Spleen (tissue), 11 donors: ENCODE results near the gene KCNIP2. TPM values are rescaled to one million over a fixed set of nuclear protein-coding genes. Genes with fewer than 3 reads are reported as not detected.

Experiments
- DNase-seq: peaks from one replicate; pipeline ENCODE4 v3.0.0-alpha.2; 2020
- H3K27ac ChIP-seq, 8 donors: fragments of 200-600 bp; sonication (generic) in 7 of 8; 1 replicate in 4 of 8; 2 replicates in 4 of 8; pipeline versions ENCODE4 v1.5.0 to v1.8.0; 2016 to 2021; ENCODE audit warnings: inconsistent platforms in 4 of 8, mild to moderate bottlenecking in 4 of 8, moderate library complexity in 1 of 8
- H3K27me3 ChIP-seq, 7 donors: fragments of 200-600 bp; sonication (generic) in 6 of 7; replicated peaks in 1 of 7; 1 replicate in 4 of 7; 2 replicates in 3 of 7; pipeline versions ENCODE4 v1.5.0 to v1.8.0; 2016 to 2021; ENCODE audit warnings: inconsistent platforms in 3 of 7, mild to moderate bottlenecking in 1 of 7
- H3K36me3 ChIP-seq, 6 donors: fragments of 200-600 bp; sonication (generic) in 5 of 6; 1 replicate in 4 of 6; 2 replicates in 2 of 6; pipeline versions ENCODE4 v1.5.0 to v1.8.0; 2016 to 2021; ENCODE audit warnings: inconsistent platforms in 2 of 6
- H3K4me1 ChIP-seq, 6 donors: fragments of 200-600 bp; sonication (generic) in 5 of 6; 1 replicate in 3 of 6; 2 replicates in 3 of 6; pipeline versions ENCODE4 v1.5.0 to v1.8.0; 2016 to 2021; ENCODE audit warnings: inconsistent platforms in 3 of 6
- H3K4me3 ChIP-seq, 8 donors: fragments of 200-600 bp; sonication (generic) in 7 of 8; 1 replicate in 4 of 8; 2 replicates in 4 of 8; pipeline versions ENCODE4 v1.5.0 to v1.8.0; 2016 to 2021; ENCODE audit warnings: inconsistent platforms in 4 of 8, mild to moderate bottlenecking in 4 of 8, moderate library complexity in 2 of 8
- H3K9me3 ChIP-seq, 8 donors: fragments of 200-600 bp; sonication (generic) in 7 of 8; 1 replicate in 4 of 8; 2 replicates in 4 of 8; pipeline versions ENCODE4 v1.5.0 to v1.8.0; 2016 to 2021; ENCODE audit warnings: inconsistent platforms in 4 of 8
- POLR2A ChIP-seq, 3 donors: fragments of 450-650 bp; IDR thresholded peaks; one replicate each; pipeline ENCODE4 v1.5.1; 2017; ENCODE audit warnings: antibody characterized with exemption in 3 of 3, mild to moderate bottlenecking in 1 of 3
- POLR2AphosphoS5 ChIP-seq, 3 donors: sonication (generic); formaldehyde crosslinking; IDR thresholded peaks; one replicate each; pipeline ENCODE4 v1.5.1; 2017; ENCODE audit warnings: antibody characterized with exemption in 3 of 3
- WGBS, 5 donors: extraction: QIAGEN DNeasy Blood & Tissue Kit in 3 of 5; methylation state at CpG; one replicate each; pipeline versions ENCODE4 v1.1.5 to v1.1.7; 2013 to 2018; 5-methylcytosine and 5-hydroxymethylcytosine counted together
- intact Hi-C: fragments of 100-400 bp; cut with DNase I; formaldehyde crosslinking; loops from one replicate; pipeline ENCODE4 v1.15.0; 2023; ENCODE audit warnings: low total_unique reads
- polyA plus RNA-seq, 3 donors: library from polyadenylated mRNA; stranded (reverse); fragments of 200-250 nt; gene quantifications; one replicate each; pipeline ENCODE4 v1.2.1, GENCODE V29; 2013
- total RNA-seq, 7 donors: library from RNA; depleted of rRNA in 3 of 7; stranded (reverse); fragments of >200 nt in 3 of 7; fragmentation: NEBNext Ultra II Directional in 4 of 7; extraction: Animal tissue kit (Norgen Biotek cat#: 25700) in 4 of 7; gene quantifications; one replicate each; pipeline versions ENCODE4 v1.1.0 to v1.2.1, GENCODE V29; 2016 to 2021
- TF ChIP-seq, protein P1 (sequence below), 11 experiments: fragments of 200-600 bp in 7 of 11; fragments of 450-650 bp in 4 of 11; sonication (generic) in 4 of 11; IDR thresholded peaks in 8 of 11; conservative IDR thresholded peaks in 3 of 11; 1 replicate in 7 of 11; 2 replicates in 4 of 11; pipeline versions ENCODE4 v1.4.0 to v1.8.0; 2016 to 2021; ENCODE audit warnings: antibody characterized with exemption in 11 of 11, inconsistent platforms in 4 of 11, mild to moderate bottlenecking in 1 of 11
- donor health status: healthy with polysubstance abuse.
- donor health status: DM: no; HTN: no; CAD: no; lungs with moderate emphysema.
- donor health status: DM: no; HTN: no; CAD: no.
- donor health status: Bipolar disorder and iron deficiency.
- donor health status: healthy.
- donor health status: DM: no; HTN: no; CAD: no.
- donor health status: DM: yes; HTN: yes; CAD: no.

Gene KCNIP2
- total and polyA plus RNA-seq, 10 donors = 1.00 to 8.6 (median 5.2) TPM

DNA sequence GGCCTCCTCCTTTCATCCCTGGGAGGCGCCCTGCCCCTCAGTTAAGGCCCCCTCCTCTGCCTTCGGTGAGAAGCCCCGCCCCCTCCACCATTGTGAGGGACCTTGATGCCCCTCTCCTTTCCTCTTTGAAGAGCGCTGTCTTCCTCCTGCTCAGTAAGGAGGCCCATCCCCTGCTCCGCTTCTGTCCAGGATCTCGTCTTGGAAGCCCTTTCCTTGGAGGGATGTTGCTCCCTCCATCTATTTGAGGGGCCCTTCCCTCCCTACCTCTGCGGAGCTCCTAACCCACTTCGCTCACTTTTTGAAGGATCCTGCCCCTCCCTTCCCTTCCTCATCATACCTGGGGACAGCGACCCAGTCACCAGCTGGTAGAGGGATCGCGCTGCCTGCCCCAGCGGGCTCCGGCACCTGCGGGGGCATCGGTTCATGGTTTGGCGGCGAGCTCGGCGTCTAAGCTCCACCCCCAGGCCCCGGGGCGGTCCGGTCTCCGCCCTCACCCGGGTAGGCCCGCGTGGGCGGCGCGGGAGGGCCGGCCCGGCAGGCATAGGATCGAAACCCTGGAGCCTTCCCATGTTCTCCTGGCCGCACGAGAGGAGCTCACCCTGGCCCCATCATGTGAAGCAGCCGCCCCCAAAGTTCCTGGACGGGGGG, 4.1 kb downstream of the KCNIP2 start:
- H3K4me3 ChIP-seq = peak overlapping the region in 7 of 8 donors; percentile 31 to 71 (median 47)
- peaks cover 30 to 100% (median 68%) of the 10 kb centered on the region in 6 donors for H3K4me1 ChIP-seq
- H3K27me3 ChIP-seq = peaks cover 0 to 7% (median 0%) of the 10 kb centered on the region in 7 donors
- no peaks in the 10 kb centered on the region for H3K36me3 ChIP-seq
- H3K27ac ChIP-seq = peak overlapping the region in 1 of 8 donors; percentile 21
- H3K9me3 ChIP-seq = no peaks in the 10 kb centered on the region
- peak; percentile 93 for DNase-seq
- intact Hi-C loops = loop anchor here (5.0 kb wide), 2 partner anchors 173 to 233 kb away; no protein-coding TSS in a partner anchor
- 11 to 32% (median 13%) methylated on average over 15 to 36 of the region's 36 CpGs for WGBS, 5 donors
- TF ChIP-seq POLR2A (IDR thresholded peaks at IDR 0.05) = no peak
- TF ChIP-seq, protein P1, sequence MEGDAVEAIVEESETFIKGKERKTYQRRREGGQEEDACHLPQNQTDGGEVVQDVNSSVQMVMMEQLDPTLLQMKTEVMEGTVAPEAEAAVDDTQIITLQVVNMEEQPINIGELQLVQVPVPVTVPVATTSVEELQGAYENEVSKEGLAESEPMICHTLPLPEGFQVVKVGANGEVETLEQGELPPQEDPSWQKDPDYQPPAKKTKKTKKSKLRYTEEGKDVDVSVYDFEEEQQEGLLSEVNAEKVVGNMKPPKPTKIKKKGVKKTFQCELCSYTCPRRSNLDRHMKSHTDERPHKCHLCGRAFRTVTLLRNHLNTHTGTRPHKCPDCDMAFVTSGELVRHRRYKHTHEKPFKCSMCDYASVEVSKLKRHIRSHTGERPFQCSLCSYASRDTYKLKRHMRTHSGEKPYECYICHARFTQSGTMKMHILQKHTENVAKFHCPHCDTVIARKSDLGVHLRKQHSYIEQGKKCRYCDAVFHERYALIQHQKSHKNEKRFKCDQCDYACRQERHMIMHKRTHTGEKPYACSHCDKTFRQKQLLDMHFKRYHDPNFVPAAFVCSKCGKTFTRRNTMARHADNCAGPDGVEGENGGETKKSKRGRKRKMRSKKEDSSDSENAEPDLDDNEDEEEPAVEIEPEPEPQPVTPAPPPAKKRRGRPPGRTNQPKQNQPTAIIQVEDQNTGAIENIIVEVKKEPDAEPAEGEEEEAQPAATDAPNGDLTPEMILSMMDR (IDR thresholded peaks at IDR 0.05 in 8 of 11, conservative IDR thresholded peaks at IDR 0.05 in 3 of 11) = no peak
- TF ChIP-seq POLR2AphosphoS5 (IDR thresholded peaks at IDR 0.05) = peak in 2 of 3 donors; percentile 42 to 59

DNA sequence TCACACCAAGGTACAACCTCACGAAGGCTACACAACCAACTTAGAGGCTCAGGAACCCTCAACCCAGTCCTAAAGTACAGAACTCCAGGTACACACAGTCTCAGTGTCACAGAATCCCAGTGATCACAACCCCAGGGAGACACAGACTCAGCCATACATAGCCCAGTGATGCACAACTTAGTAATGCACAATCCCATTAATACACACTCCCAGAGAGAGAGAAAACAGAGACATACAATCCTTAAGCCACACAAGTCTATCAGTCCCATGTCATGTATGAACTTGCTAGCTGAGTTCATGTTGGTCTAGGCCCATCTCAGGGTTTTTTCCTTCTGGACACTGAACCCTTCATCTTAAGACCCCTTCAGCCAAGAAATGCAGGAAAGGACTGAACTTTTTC, 4.6 kb downstream of the KCNIP2 start:
- Histone ChIP-seq H3K4me1 (peaks cover 30 to 100% (median 70%) of the 10 kb centered on the region in 6 donors), H3K27ac (no peak overlapping the region), H3K27me3 (peaks cover 0 to 7% (median 0%) of the 10 kb centered on the region in 7 donors), H3K4me3 (peak overlapping the region in 1 of 8 donors; percentile 71), H3K9me3 (no peaks in the 10 kb centered on the region), H3K36me3 (no peaks in the 10 kb centered on the region)
- intact Hi-C loops = no loop called here
- DNase-seq = no peak
- WGBS, 5 donors = 67 to 100% (median 93%) methylated on average over 1 of the region's 1 CpG
- no peak for TF ChIP-seq POLR2A (IDR thresholded peaks at IDR 0.05)
- no peak for TF ChIP-seq POLR2AphosphoS5 (IDR thresholded peaks at IDR 0.05)
- TF ChIP-seq, protein P1 (IDR thresholded peaks at IDR 0.05 in 8 of 11, conservative IDR thresholded peaks at IDR 0.05 in 3 of 11) = no peak

DNA sequence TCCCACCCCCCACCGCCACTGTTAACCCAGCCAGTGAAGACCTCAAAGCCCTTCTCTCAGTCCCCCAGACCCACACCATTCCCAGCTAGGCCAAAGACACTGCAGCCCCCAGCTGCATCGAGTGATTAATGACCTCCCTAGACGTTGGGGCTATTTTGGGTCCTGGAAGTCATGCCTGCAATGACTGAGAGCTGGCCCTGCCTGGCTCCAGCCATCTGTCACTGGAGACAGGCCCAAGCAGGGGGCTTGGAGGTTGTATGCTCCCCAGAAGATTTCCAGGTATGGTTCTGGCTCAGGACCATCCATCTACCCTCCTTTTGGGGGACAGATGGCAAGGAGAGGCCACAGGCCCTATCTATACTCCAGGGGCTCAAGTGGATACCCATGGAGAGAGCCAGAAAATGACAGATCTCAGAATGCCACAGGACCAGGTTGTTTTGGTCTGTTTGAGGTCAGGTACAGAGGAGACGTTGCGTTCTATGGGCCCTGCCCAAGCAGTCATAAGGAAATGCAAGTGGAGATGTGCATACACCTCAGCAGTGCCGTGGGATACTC, 5.1 kb downstream of the KCNIP2 start:
- Histone ChIP-seq H3K4me3 (no peak overlapping the region), H3K27me3 (peaks cover 0 to 7% (median 0%) of the 10 kb centered on the region in 7 donors), H3K27ac (no peak overlapping the region), H3K9me3 (no peaks in the 10 kb centered on the region), H3K4me1 (peaks cover 31 to 100% (median 68%) of the 10 kb centered on the region in 6 donors), H3K36me3 (no peaks in the 10 kb centered on the region)
- intact Hi-C loops = no loop called here
- DNase-seq = no peak
- WGBS, 5 donors = 78 to 85% (median 84%) methylated on average over 6 of the region's 6 CpGs
- no peak for TF ChIP-seq POLR2AphosphoS5 (IDR thresholded peaks at IDR 0.05)
- no peak for TF ChIP-seq POLR2A (IDR thresholded peaks at IDR 0.05)
- TF ChIP-seq, protein P1 (IDR thresholded peaks at IDR 0.05 in 8 of 11, conservative IDR thresholded peaks at IDR 0.05 in 3 of 11) = no peak

DNA sequence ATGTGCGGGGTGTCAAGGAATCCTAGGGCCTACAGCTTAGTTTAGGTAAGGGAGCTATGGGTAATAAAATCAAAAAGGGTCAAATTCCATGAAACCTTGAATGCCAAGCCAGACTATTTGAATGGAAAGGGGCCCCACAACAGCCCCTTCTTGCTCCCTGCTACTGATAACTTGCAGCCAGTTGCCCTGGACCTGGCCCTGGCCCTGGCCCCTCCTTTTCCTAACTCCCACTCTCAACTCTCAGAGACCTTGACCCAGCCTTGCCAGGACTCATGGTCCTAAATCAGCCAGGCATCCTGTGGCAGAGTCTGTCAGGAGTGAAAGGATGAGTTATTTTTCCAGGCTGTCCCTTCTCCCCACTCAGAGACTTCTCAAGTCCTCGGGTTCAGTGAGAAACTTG, 5.9 kb downstream of the KCNIP2 start:
- Histone ChIP-seq H3K9me3 (no peaks in the 10 kb centered on the region), H3K4me1 (peaks cover 28 to 99% (median 63%) of the 10 kb centered on the region in 6 donors), H3K4me3 (no peak overlapping the region), H3K27ac (no peak overlapping the region), H3K36me3 (no peaks in the 10 kb centered on the region), H3K27me3 (peaks cover 0 to 7% (median 0%) of the 10 kb centered on the region in 7 donors)
- WGBS, 5 donors = 79 to 82% (median 80%) methylated on average over 2 of the region's 2 CpGs
- DNase-seq = no peak
- TF ChIP-seq POLR2AphosphoS5 (IDR thresholded peaks at IDR 0.05) (no peak), POLR2A (IDR thresholded peaks at IDR 0.05) (no peak)
- TF ChIP-seq, protein P1 (IDR thresholded peaks at IDR 0.05 in 8 of 11, conservative IDR thresholded peaks at IDR 0.05 in 3 of 11) = no peak
- intact Hi-C loops = no loop called here
